C4-2B (cell line): ENCODE data around the gene TMUB2.

Experiments used
- CTCF ChIP-seq: fragments of 450-650 bp; conservative IDR thresholded peaks from 2 replicates; pipeline ENCODE4 v1.5.1; 2017; ENCODE audit warnings: mild to moderate bottlenecking
- ZFX ChIP-seq: fragments of 450-650 bp; IDR thresholded peaks from 2 replicates; pipeline ENCODE4 v1.6.1; 2017

DNA sequence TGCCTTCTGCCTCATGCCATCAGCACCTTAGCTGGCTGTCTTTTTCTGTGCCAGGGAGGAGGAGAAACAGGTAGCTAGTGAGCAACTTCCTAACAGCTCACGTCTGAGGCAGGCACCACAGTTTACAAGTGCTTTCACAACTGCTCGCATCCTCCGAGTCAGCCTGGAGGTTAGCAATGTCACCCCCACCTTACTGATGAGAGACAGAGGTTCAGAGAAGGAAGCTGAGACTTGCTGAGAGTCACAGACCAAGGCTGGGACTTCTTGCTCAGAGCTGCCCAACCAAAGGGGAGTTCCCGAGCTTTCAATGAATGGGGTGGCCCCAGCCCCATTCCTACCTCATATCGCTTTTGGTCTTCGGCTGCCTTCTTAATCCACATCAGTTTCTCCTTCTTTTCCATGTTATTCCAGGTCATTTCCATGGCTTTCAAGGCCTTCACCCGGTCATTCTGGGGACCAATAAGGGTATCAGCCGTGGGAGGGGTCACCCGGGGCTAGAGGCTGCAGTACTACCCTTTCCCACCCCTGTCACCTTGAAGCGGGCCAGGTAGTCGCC, 23.1 kb downstream of the TMUB2 start:
- TF ChIP-seq CTCF (no peak), ZFX (no peak)
